ENCODE data around the gene CLIP3. TPM values are rescaled to one million over a fixed set of nuclear protein-coding genes. Genes with fewer than 3 reads are reported as not detected.

Gene CLIP3
- total and polyA plus RNA-seq, 2 of the 13 experiments (the other 11 are each of a cell fraction or from before 2014, with no cell fraction given), result 0.15 to 1.2 TPM

- TF ChIP-seq ZNF407 (CRISPR knock-in tag; IDR thresholded peaks at IDR 0.05; ENCODE audit: not compliant biosample characterization) (no peak), PLSCR1 (CRISPR knock-in tag; IDR thresholded peaks at IDR 0.05; ENCODE audit: borderline replicate concordance) (no peak), AKNA (CRISPR knock-in tag; IDR thresholded peaks at IDR 0.05; ENCODE audit: borderline replicate concordance) (no peak), CEBPB (IDR thresholded peaks at IDR 0.05; ENCODE audit: borderline replicate concordance, low read depth, low read length) (peak; percentile 94), SNAPC4 (CRISPR knock-in tag; IDR thresholded peaks at IDR 0.05) (no peak), RORA (CRISPR knock-in tag; IDR thresholded peaks at IDR 0.05) (no peak), RAD51 (IDR thresholded peaks at IDR 0.05; ENCODE audit: borderline replicate concordance) (no peak)
These were observed 37.4 kb downstream of the CLIP3 start, which contains the start of gene SDHAF1 (continued) for GRCh38 chr19:35995048-35995993.

Data from HepG2 (cell line).